H9 (cell line): Measurements from ENCODE around the gene TBL3. TPM values are rescaled to one million over a fixed set of nuclear protein-coding genes. Genes with fewer than 3 reads are reported as not detected.
A peak's percentile ranks its signal among the peaks of the same experiment; 100 is the strongest.

Source experiments
- DNase-seq: peaks from one replicate; pipeline ENCODE4 v3.0.0-alpha.2; 2017
- H2AFZ ChIP-seq: one replicate; pipeline ENCODE4 v1.6.1; 2013; ENCODE audit warnings: mild to moderate bottlenecking, low read length, control low read depth, moderate library complexity
- H2AK5ac ChIP-seq: 2 replicates; pipeline ENCODE4 v1.6.1; 2013; ENCODE audit warnings: low read length, control low read depth, mixed read lengths; ENCODE audit not compliant: insufficient read length
- H2BK120ac ChIP-seq: one replicate; pipeline ENCODE4 v1.6.1; 2013; ENCODE audit warnings: low read depth, mild to moderate bottlenecking, low read length, control low read depth, inconsistent platforms; ENCODE audit not compliant: poor library complexity, severe bottlenecking
- H2BK12ac ChIP-seq: 2 replicates; pipeline ENCODE4 v1.6.1; 2013; ENCODE audit warnings: low read length, control low read depth, mixed read lengths, low read depth; ENCODE audit not compliant: insufficient read length
- H2BK15ac ChIP-seq: 2 replicates; pipeline ENCODE4 v1.6.1; 2013; ENCODE audit warnings: low read depth, low read length, control low read depth
- H2BK20ac ChIP-seq: one replicate; pipeline ENCODE4 v1.6.1; 2013; ENCODE audit warnings: low read depth, mild to moderate bottlenecking, low read length, control low read depth, inconsistent platforms; ENCODE audit not compliant: poor library complexity, severe bottlenecking
- H2BK5ac ChIP-seq: 2 replicates; pipeline ENCODE4 v1.6.1; 2013; ENCODE audit warnings: low read length, control low read depth, mixed read lengths; ENCODE audit not compliant: insufficient read length
- H3K14ac ChIP-seq: 2 replicates; pipeline ENCODE4 v1.6.1; 2013; ENCODE audit warnings: low read length, control low read depth; ENCODE audit not compliant: insufficient read depth
- H3K18ac ChIP-seq: 2 replicates; pipeline ENCODE4 v1.6.1; 2013; ENCODE audit warnings: low read depth, mild to moderate bottlenecking, mixed read lengths, low read length, control low read depth; ENCODE audit not compliant: insufficient read length
- H3K23ac ChIP-seq: 2 replicates; pipeline ENCODE4 v1.6.1; 2013; ENCODE audit warnings: low read length, control low read depth, mixed read lengths, low read depth; ENCODE audit not compliant: insufficient read length
- H3K23me2 ChIP-seq: 2 replicates; pipeline ENCODE4 v1.6.1; 2013; ENCODE audit warnings: low read depth, mild to moderate bottlenecking, mixed read lengths, low read length, control low read depth; ENCODE audit not compliant: insufficient read length, poor library complexity, severe bottlenecking
- H3K27ac ChIP-seq: 2 replicates; pipeline ENCODE4 v1.5.1; 2013; ENCODE audit warnings: low read length, control low read depth, mixed read lengths, low read depth; ENCODE audit not compliant: insufficient read length
- H3K27me3 ChIP-seq: 2 replicates; pipeline ENCODE4 v1.6.1; 2013; ENCODE audit warnings: low read length, control low read depth, inconsistent platforms; ENCODE audit not compliant: insufficient read depth
- H3K4ac ChIP-seq: 2 replicates; pipeline ENCODE4 v1.6.1; 2013; ENCODE audit warnings: low read depth, mild to moderate bottlenecking, control low read depth, inconsistent platforms, low read length, moderate library complexity
- H3K4me1 ChIP-seq: 2 replicates; pipeline ENCODE4 v1.6.1; 2013; ENCODE audit warnings: low read length, control low read depth, inconsistent platforms; ENCODE audit not compliant: insufficient read depth
- H3K4me2 ChIP-seq: 2 replicates; pipeline ENCODE4 v1.6.1; 2013; ENCODE audit warnings: low read length, control low read depth, mixed read lengths; ENCODE audit not compliant: insufficient read length, insufficient read depth
- H3K56ac ChIP-seq: 2 replicates; pipeline ENCODE4 v1.6.1; 2013; ENCODE audit warnings: low read depth, mild to moderate bottlenecking, mixed read lengths, low read length, control low read depth; ENCODE audit not compliant: insufficient read length
- H3K79me1 ChIP-seq: 2 replicates; pipeline ENCODE4 v1.6.1; 2013; ENCODE audit warnings: low read depth, mild to moderate bottlenecking, moderate library complexity, low read length, control low read depth, inconsistent platforms; ENCODE audit not compliant: insufficient read depth, poor library complexity, severe bottlenecking
- H3K79me2 ChIP-seq: 2 replicates; pipeline ENCODE4 v1.6.1; 2013; ENCODE audit warnings: low read length, control low read depth, inconsistent platforms; ENCODE audit not compliant: insufficient read depth
- H3K9ac ChIP-seq: 2 replicates; pipeline ENCODE4 v1.6.1; 2013; ENCODE audit warnings: low read length, control low read depth, mixed read lengths; ENCODE audit not compliant: insufficient read length; ENCODE audit errors: extremely low read depth
- H3K9me3 ChIP-seq: one replicate; pipeline ENCODE4 v1.6.1; 2013; ENCODE audit warnings: low read depth, low read length, inconsistent platforms; ENCODE audit not compliant: control insufficient read depth
- H3T11ph ChIP-seq: one replicate; pipeline ENCODE4 v1.6.1; 2013; ENCODE audit warnings: mild to moderate bottlenecking, low read length, control low read depth, inconsistent platforms
- H4K20me1 ChIP-seq: one replicate; pipeline ENCODE4 v1.6.1; 2013; ENCODE audit not compliant: control insufficient read depth, insufficient read length, insufficient read depth
- H4K5ac ChIP-seq: 2 replicates; pipeline ENCODE4 v1.6.1; 2013; ENCODE audit warnings: low read depth, mild to moderate bottlenecking, mixed read lengths, low read length, control low read depth; ENCODE audit not compliant: insufficient read length
- H4K8ac ChIP-seq: replicated peaks from 2 replicates; pipeline ENCODE4 v1.6.1; 2013; ENCODE audit warnings: low read length, control low read depth, mixed read lengths, low read depth; ENCODE audit not compliant: insufficient read length
- H4K91ac ChIP-seq: 2 replicates; pipeline ENCODE4 v1.6.1; 2013; ENCODE audit warnings: low read depth, mild to moderate bottlenecking, moderate library complexity, mixed read lengths, low read length, control low read depth; ENCODE audit not compliant: insufficient read length
- H3K27ac Mint-ChIP-seq, 3 experiments: 2 replicates in 2 of 3; 3 replicates in 1 of 3; pipeline ENCODE4 v1.8.0; 2020 to 2021; ENCODE audit warnings: mixed read lengths in 3 of 3, mild to moderate bottlenecking in 1 of 3, moderate library complexity in 1 of 3
- H3K27me3 Mint-ChIP-seq: 2 replicates; pipeline ENCODE4 v1.8.0; 2021; ENCODE audit warnings: low read depth, mild to moderate bottlenecking, moderate library complexity, mixed read lengths
- H3K36me3 Mint-ChIP-seq, 3 experiments: 2 replicates in 2 of 3; 3 replicates in 1 of 3; pipeline ENCODE4 v1.8.0; 2020 to 2021; ENCODE audit warnings: low read depth in 3 of 3, mixed read lengths in 3 of 3; ENCODE audit not compliant: insufficient read depth in 1 of 3
- H3K4me1 Mint-ChIP-seq, 2 experiments: 2 replicates each; pipeline ENCODE4 v1.8.0; 2020; ENCODE audit warnings: mixed read lengths in 2 of 2
- H3K4me3 Mint-ChIP-seq, 2 experiments: 2 replicates in 1 of 2; 3 replicates in 1 of 2; pipeline ENCODE4 v1.8.0; 2020 to 2021; ENCODE audit warnings: mild to moderate bottlenecking in 2 of 2, mixed read lengths in 2 of 2, moderate library complexity in 1 of 2
- H3K9me3 Mint-ChIP-seq, 2 experiments: 2 replicates in 1 of 2; 3 replicates in 1 of 2; pipeline ENCODE4 v1.8.0; 2020; ENCODE audit warnings: mild to moderate bottlenecking in 2 of 2, mixed read lengths in 2 of 2, moderate library complexity in 1 of 2
- CTCF ChIP-seq: fragments of 200-600 bp; sonication (generic); conservative IDR thresholded peaks from 3 replicates; pipeline ENCODE4 v1.8.0; 2021; ENCODE audit warnings: antibody characterized with exemption, mild to moderate bottlenecking
- WGBS: extraction: QIAGEN DNeasy Blood & Tissue Kit; methylation state at CpG from one replicate; pipeline ENCODE4 v1.1.7; 2013; ENCODE audit warnings: missing lambda C conversion rate, low lambda C conversion rate, mixed read lengths; ENCODE audit not compliant: insufficient read length; ENCODE audit errors: extremely low coverage; 5-methylcytosine and 5-hydroxymethylcytosine counted together
- total RNA-seq: library from RNA; stranded (reverse); gene quantifications from 2 replicates; pipeline ENCODE4 v1.2.1, GENCODE V29; 2021

TBL3 gene
- total RNA-seq, 1 experiment from 2014 or later: 54.0 TPM

GRCh38 chr16:2008009-2008526 is 36.2 kb downstream of the TBL3 start:
- Histone ChIP-seq H3K56ac (no peak overlapping the region), H2BK15ac (no peak overlapping the region), H3K4me2 (peak overlapping the region; percentile 73), H3K14ac (no peak overlapping the region), H3K9ac (peak overlapping the region; percentile 77), H4K8ac (no peak overlapping the region), H3K79me1 (peaks cover 23% of the 10 kb centered on the region), H3K79me2 (peaks cover 26% of the 10 kb centered on the region; the same call in 1 of the 2 replicates), H3K27me3 (no peaks in the 10 kb centered on the region), H3K9me3 (no peaks in the 10 kb centered on the region), H3T11ph (no peak overlapping the region), H3K27ac (no peak overlapping the region), H3K18ac (no peak overlapping the region), H2BK5ac (no peak overlapping the region), H3K4ac (no peak overlapping the region), H2AFZ (no peak overlapping the region), H2BK12ac (no peak overlapping the region), H4K20me1 (no peaks in the 10 kb centered on the region), H2AK5ac (no peak overlapping the region), H4K5ac (no peak overlapping the region), H2BK20ac (no peak overlapping the region), H2BK120ac (no peak overlapping the region), H3K23ac (no peak overlapping the region), H4K91ac (no peak overlapping the region), H3K23me2 (peaks cover 11% of the 10 kb centered on the region), H3K4me1 (peaks cover 6% of the 10 kb centered on the region; the same call in 1 of the 2 replicates)
- Mint-ChIP-seq H3K4me1 (peaks cover 22 to 36% of the 10 kb centered on the region in 2 experiments), H3K27ac (no peak overlapping the region; a peak in 1 of 7 replicates), H3K36me3 (peaks cover 5 to 16% (median 12%) of the 10 kb centered on the region in 3 experiments), H3K4me3 (peak overlapping the region; percentile 78 to 81), H3K9me3 (no peaks in the 10 kb centered on the region; a peak in 1 of 5 replicates), H3K27me3 (no peaks in the 10 kb centered on the region; the same call in 1 of the 2 replicates)
- WGBS: no CpG with 5 or more reads among the region's 15 CpGs
- TF ChIP-seq CTCF: no peak
- no peak for DNase-seq
